ENCODE measurements around the gene ADAM12. TPM values are rescaled to one million over a fixed set of nuclear protein-coding genes. Genes with fewer than 3 reads are reported as not detected.

The ADAM12 gene
- total and polyA plus RNA-seq, 2 donors (not counting 1 experiment from before 2014, with no cell fraction given) = 21.0 to 56.9 TPM

GRCh38 chr10:126188679-126189200 is 199.5 kb downstream of the ADAM12 start:
- H3K79me2 ChIP-seq (ENCODE audit: control insufficient read depth, insufficient read depth, low read length) = no peaks in the 10 kb centered on the region
- no peak overlapping the region for H3K27ac ChIP-seq (ENCODE audit: insufficient read depth, low read length)
- H3K4me1 ChIP-seq (ENCODE audit: control insufficient read depth, extremely low read depth, insufficient read depth, low read length) = no peaks in the 10 kb centered on the region
- TF ChIP-seq EZH2 (IDR thresholded peaks at IDR 0.05; ENCODE audit: low read length, missing control alignments) (no peak), CTCF (conservative IDR thresholded peaks at IDR 0.05 in 1 of 2, IDR thresholded peaks at IDR 0.05 in 1 of 2; ENCODE audit: low read depth in 1 of 2, low read length in 2 of 2) (no peak)
- H3K4me2 ChIP-seq (ENCODE audit: extremely low read depth, insufficient read depth, low read length) = no peak overlapping the region
- no peaks in the 10 kb centered on the region for H3K9me3 ChIP-seq (ENCODE audit: control insufficient read depth, insufficient read depth, low read depth, low read length)
- DNase-seq (ENCODE audit: low read depth in 2 of 2) = no peak
- H3K9ac ChIP-seq (ENCODE audit: insufficient read depth, low read length) = no peak overlapping the region
- no peaks in the 10 kb centered on the region for H3K36me3 ChIP-seq (ENCODE audit: control insufficient read depth, insufficient read depth, low read length)
- H2AFZ ChIP-seq (ENCODE audit: low read length) = no peak overlapping the region
- H3K27me3 ChIP-seq (ENCODE audit: control insufficient read depth, insufficient read depth, low read length) = no peaks in the 10 kb centered on the region
- no peak overlapping the region for H3K4me3 ChIP-seq (replicated peaks in 1 of 4; ENCODE audit: control extremely low read depth in 1 of 4, insufficient read depth in 1 of 4, low read depth in 3 of 4, low read length in 4 of 4)
- no peaks in the 10 kb centered on the region for H4K20me1 ChIP-seq (ENCODE audit: control insufficient read depth, extremely low read depth, insufficient read depth, low read length)

GRCh38 chr10:126187399-126187798 is 200.9 kb downstream of the ADAM12 start:
- no peak overlapping the region for H3K4me2 ChIP-seq (ENCODE audit: extremely low read depth, insufficient read depth, low read length)
- no peaks in the 10 kb centered on the region for H3K36me3 ChIP-seq (ENCODE audit: control insufficient read depth, insufficient read depth, low read length)
- no peaks in the 10 kb centered on the region for H3K4me1 ChIP-seq (ENCODE audit: control insufficient read depth, extremely low read depth, insufficient read depth, low read length)
- H3K4me3 ChIP-seq (replicated peaks in 1 of 4; ENCODE audit: control extremely low read depth in 1 of 4, insufficient read depth in 1 of 4, low read depth in 3 of 4, low read length in 4 of 4) = no peak overlapping the region
- no peaks in the 10 kb centered on the region for H4K20me1 ChIP-seq (ENCODE audit: control insufficient read depth, extremely low read depth, insufficient read depth, low read length)
- DNase-seq (ENCODE audit: low read depth in 2 of 2) = no peak
- H3K27me3 ChIP-seq (ENCODE audit: control insufficient read depth, insufficient read depth, low read length) = no peaks in the 10 kb centered on the region
- H3K27ac ChIP-seq (ENCODE audit: insufficient read depth, low read length) = no peak overlapping the region
- no peak overlapping the region for H2AFZ ChIP-seq (ENCODE audit: low read length)
- TF ChIP-seq CTCF (conservative IDR thresholded peaks at IDR 0.05 in 1 of 2, IDR thresholded peaks at IDR 0.05 in 1 of 2; ENCODE audit: low read depth in 1 of 2, low read length in 2 of 2) (no peak), EZH2 (IDR thresholded peaks at IDR 0.05; ENCODE audit: low read length, missing control alignments) (no peak)
- no peaks in the 10 kb centered on the region for H3K9me3 ChIP-seq (ENCODE audit: control insufficient read depth, insufficient read depth, low read depth, low read length)
- no peaks in the 10 kb centered on the region for H3K79me2 ChIP-seq (ENCODE audit: control insufficient read depth, insufficient read depth, low read length)
- no peak overlapping the region for H3K9ac ChIP-seq (ENCODE audit: insufficient read depth, low read length)

- H4K20me1 ChIP-seq (ENCODE audit: control insufficient read depth, extremely low read depth, insufficient read depth, low read length) = no peaks in the 10 kb centered on the region
- H3K4me1 ChIP-seq (ENCODE audit: control insufficient read depth, extremely low read depth, insufficient read depth, low read length) = no peaks in the 10 kb centered on the region
- H3K27me3 ChIP-seq (ENCODE audit: control insufficient read depth, insufficient read depth, low read length) = no peaks in the 10 kb centered on the region
- TF ChIP-seq CTCF (conservative IDR thresholded peaks at IDR 0.05 in 1 of 2, IDR thresholded peaks at IDR 0.05 in 1 of 2; ENCODE audit: low read depth in 1 of 2, low read length in 2 of 2) = no peak
- no peak for TF ChIP-seq EZH2 (IDR thresholded peaks at IDR 0.05; ENCODE audit: low read length, missing control alignments)
- no peak overlapping the region for H3K27ac ChIP-seq (ENCODE audit: insufficient read depth, low read length)
- H3K9me3 ChIP-seq (ENCODE audit: control insufficient read depth, insufficient read depth, low read depth, low read length) = no peaks in the 10 kb centered on the region
- H3K4me2 ChIP-seq (ENCODE audit: extremely low read depth, insufficient read depth, low read length) = no peak overlapping the region
- no peak overlapping the region for H3K9ac ChIP-seq (ENCODE audit: insufficient read depth, low read length)
- H3K36me3 ChIP-seq (ENCODE audit: control insufficient read depth, insufficient read depth, low read length) = no peaks in the 10 kb centered on the region
- H2AFZ ChIP-seq (ENCODE audit: low read length) = no peak overlapping the region
- H3K79me2 ChIP-seq (ENCODE audit: control insufficient read depth, insufficient read depth, low read length) = no peaks in the 10 kb centered on the region
- no peak for DNase-seq (ENCODE audit: low read depth in 2 of 2)
- H3K4me3 ChIP-seq (replicated peaks in 1 of 4; ENCODE audit: control extremely low read depth in 1 of 4, insufficient read depth in 1 of 4, low read depth in 3 of 4, low read length in 4 of 4) = no peak overlapping the region
These were observed 201.5 kb downstream of the ADAM12 start for GRCh38 chr10:126186766-126187165.

All from fibroblast of lung (primary cell).